Stimulated activated CD8-positive, alpha-beta memory T cell treated with anti-CD3 and anti-CD28 coated beads, Interleukin-15, amount 100 ng/mL, for 1 hour (primary cell): ENCODE data around the gene CYB5R3.
"Not testable (repeated sequence)": the region's sequence is repeated elsewhere in the genome, so short reads cannot be mapped to it uniquely, and the experiment has no call there.

ENCODE experiments used
- DNase-seq: peaks from one replicate; pipeline ENCODE4 v3.0.0-alpha.2; 2020; ENCODE audit warnings: low read depth

Gene CYB5R3

GRCh38 chr22:42678894-42679293 lies 29.7 kb upstream of the CYB5R3 start:
- DNase-seq = no peak

DNA sequence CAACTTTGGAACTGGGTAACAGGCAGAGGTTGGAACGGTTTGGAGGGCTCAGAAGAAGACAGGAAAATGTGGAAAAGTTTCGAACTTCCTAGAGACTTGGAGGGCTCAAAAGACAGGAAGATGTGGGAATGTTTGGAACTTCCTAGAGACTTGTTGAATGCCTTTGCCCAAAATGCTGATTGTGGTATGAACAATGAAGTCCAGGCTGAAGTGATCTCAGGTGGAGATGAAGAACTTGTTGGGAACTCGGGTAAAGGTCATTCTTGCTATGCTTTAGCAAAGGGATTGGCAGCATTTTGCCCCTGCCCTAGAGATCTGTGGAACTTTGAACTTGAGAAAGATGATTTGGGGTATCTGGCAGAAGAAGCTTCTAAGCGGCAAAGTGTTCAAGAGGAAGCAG lies 28.7 kb upstream of the CYB5R3 start:
- not testable (repeated sequence) for DNase-seq

GRCh38 chr22:42676059-42676607 lies 26.9 kb upstream of the CYB5R3 start:
- DNase-seq = no peak

DNA sequence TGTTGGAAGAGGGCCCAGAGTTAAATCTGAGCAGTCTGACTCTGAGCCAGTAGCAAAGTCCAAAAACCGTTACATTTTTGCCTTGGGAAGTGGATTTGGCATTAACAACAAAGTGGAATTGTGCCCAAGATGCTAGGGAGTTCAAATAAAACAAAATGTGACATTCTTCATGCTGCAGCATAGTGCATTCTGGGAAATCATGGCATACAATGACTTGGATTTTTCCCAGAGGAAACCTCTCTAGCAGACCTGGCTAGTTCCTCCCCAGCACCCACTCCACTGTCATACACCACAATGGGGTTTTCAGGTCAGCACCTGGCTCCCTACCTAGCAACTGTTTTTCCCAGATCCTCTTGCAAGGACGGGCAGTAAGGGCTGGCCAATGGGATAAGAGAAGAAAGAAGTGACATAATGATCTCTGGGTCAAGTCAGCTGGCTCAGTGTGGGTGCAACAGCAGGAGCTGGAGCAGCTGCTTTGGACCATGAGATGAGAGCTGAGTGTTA lies 24.8 kb upstream of the CYB5R3 start:
- no peak for DNase-seq

DNA sequence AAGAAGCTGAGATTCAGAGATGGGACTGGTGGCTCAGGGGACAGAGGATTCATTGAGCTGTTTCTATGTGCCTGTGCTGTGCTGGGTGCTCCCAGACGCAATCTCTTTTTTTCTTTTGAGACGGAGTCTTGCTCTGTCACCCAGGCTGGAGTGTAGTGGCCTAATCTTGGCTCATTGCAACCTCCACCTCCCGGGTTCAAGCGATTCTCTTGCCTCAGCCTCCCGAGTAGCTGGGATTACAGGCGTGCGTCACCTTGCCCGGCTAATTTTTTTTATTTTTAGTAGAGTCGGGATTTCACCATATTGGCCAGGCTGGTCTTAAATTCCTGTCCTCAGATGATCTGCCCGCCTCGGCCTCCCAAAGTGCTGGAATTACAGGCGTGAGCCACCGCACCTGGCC lies 23.9 kb upstream of the CYB5R3 start:
- DNase-seq = not testable (repeated sequence)

- no peak for DNase-seq
These were observed 21.9 kb upstream of the CYB5R3 start for GRCh38 chr22:42670921-42671709.

GRCh38 chr22:42670046-42670445 lies 20.9 kb upstream of the CYB5R3 start:
- no peak for DNase-seq

DNA sequence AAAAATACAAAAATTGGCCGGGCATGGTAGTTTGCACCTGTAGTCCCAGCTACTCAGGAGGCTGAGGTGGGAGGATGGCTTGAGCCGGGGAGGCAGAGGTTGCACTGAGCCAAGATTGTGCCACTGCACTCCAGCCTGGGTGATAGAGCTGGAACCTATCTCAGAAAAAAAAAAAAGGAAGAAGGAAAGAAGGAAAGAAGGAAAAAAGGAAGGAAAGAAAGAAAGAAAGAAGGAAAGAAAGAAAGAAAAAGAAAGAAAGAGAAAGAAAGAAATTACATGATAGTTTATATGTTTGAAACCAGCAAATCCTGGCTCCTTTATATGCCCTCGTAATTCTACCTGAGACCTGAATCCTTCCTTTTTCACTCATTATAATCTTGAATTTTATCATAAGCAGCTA lies 17.2 kb upstream of the CYB5R3 start:
- not testable (repeated sequence) for DNase-seq

DNA sequence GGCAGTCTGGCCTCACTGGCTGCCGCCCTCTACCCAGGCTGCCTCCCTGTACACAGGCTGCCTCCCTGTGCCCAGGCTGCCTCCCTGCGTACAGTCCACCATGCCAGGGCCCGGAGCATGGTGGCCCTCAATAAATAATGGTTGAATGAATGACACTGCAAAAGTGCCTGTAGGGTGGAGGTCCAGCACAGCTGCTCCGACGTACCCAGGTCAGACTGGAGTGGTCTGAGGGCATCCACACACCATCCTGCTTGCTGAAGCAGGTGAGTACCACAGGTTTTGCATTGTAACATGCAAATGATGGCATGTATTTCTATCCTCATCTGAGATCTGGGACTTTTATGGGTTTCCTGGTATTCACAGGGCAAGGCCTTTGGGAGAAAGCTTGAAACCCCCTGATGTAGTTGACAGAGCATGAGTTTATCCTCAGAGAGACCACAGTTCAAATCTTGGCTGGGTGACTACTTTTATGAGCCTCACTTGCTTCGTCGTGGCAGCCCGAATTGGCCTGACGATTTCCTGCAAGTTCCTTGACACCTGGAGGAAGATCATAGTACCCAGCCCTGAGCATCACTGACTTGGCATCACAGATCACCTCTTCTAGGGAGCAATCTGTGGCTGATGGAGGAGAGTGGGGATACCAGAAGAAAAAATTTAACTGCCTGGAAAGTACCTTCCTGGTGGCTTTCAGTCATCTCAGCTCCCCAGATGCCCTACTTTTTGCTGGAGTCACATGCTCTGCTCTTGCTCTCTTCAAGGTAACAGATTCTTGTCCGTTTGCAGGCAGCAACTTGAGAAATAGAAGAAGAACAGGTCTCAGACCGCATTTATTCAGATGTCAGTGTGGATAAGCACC lies 16.0 kb upstream of the CYB5R3 start:
- DNase-seq = no peak

DNA sequence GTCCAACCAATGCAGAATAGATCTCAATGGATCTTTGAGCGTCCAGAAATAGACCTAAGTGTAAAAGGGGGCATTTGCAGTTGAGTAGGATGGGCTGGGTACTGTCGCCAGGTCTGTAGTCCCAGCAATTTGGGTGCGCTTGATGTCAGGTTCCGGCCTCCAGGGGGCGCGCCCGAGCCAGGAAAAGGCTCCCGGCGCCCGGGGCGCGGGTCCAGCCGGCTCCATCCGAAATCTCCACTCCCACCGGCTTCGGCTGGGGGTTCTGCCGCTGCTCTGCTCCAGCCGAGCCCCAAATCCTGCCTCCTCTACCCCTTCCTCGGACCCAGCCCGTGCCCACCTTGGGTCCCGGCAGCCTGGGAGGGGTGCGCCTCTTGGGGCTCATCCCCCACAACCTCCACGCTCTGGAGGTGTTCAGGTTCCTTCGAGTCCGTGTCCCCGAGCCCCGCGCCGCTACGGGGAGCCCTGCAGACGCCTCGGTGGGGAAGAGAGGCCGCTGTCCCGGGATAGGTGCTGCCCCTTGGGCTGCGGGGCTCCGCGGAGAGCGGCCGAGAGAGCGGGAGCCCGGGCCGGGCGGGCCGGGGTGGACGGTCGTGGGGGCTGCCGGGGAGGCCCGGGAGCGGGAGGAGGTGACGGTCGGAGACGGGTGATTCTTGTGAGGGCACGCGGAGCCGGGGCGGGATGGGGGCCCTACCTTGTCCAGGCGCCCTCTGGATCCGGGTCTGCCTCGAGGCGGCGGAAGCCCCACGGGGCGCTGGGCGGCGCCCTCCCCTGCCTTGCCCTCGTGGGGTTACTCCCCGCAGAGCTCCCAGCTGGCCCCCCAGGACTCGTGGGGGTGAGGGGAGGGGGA lies 13.0 kb upstream of the CYB5R3 start:
- DNase-seq = peak; percentile 66

- no peak for DNase-seq
These were observed 7.4 kb upstream of the CYB5R3 start for GRCh38 chr22:42656578-42656977.

DNA sequence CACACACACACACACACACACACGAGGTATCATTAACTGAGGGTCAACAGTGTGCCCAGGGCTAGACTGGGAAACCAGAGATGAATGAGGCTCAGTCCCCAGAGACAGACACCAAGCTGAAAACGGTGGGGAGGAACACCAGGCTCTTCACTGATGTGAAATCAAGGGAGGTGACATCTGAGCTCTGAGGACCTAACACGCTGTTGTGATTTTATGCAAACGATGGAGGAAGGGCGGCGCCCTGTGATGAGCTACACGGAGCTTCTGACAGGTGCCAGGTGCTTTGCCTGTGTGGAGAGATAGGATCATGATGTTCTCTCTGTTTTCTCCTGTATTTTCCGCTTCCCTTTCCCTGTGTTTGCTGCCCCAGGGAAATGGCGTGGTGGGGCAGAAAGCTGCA lies 6.5 kb upstream of the CYB5R3 start:
- DNase-seq = no peak

- no peak for DNase-seq
These were observed 5.4 kb upstream of the CYB5R3 start for GRCh38 chr22:42654436-42655073.

DNA sequence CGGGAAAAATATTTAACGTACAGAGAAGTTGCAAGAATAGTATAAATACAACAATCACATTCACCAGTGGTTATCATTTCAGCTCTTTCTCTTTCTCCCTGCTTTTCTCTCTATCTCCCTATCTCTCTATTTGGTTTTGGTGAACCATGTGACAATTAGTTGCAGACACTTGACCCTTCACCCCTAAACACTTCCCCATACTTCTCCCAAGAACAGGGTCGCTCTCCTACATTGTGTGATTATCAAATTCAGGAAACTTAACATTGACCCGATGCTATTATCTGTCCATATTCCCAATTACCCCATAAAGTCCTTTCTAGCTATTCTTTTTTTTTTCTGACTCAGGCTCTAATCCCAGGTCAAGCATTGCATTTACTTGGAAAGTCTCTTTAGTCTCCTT lies 4.8 kb upstream of the CYB5R3 start:
- DNase-seq = no peak

DNA sequence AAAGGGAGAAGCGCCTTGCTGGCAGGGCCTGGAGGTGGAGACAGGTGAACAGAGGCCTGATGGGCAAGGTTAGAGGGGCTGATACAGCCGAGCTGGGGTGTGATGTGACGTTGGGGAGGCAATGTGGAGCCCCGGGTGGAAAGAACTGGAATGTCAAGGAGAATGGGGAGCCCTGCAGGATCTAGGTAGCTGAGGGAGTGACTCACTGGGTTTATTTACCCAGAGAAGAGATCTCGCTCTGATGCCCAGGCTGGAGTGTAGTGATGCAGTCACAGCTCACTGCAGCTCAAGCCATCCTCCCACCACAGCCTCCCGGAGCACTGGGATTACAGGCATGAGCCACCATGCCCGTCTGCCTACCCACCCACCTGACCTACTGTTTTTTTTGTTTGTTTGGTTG lies 1.9 kb upstream of the CYB5R3 start:
- DNase-seq = no peak

DNA sequence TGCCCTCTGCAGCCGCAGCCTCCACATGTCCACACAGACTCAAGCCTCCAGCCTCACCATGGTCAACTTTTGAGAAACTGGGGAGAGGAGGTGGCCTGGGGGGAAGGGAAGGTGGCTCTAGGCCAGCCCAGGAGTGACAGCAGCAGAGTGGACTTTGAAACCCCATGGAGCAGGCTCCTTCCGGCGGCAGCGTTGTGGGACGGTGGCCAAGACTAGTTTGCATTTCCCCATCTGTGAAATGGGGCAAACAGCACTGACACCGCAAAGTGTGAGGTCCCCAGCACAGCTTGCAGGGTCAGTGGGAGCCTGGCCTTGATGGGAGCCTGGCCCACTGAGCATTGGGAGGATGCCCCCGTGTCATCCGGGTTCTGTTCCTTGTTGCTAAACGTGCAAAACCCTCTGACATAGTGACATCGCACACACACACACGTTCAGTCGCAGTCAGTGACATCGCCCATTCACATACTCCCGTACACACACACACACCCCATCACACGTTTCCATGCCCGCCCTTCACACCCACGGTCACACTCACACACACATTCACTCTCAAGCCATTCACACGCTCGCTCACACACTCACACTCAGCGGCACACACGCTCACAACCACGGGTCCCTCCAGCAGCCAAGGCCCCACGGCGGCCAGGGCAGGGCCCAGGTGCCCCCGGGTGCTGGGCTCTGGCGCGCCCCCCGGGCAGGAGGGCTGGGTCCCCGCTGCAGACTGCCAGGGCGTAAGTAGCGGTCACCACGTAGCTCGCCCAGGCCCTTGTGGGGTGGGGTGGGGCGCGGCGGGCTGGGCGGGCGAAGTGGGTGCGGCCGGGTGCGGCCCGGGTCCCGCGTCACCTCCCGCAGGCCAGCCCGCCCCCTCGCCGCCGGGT lies 585 bp downstream of the CYB5R3 start:
- DNase-seq = peak; percentile 2

GRCh38 chr22:42648017-42648367 lies 1.2 kb downstream of the CYB5R3 start:
- no peak for DNase-seq

- no peak for DNase-seq
These were observed 2.3 kb downstream of the CYB5R3 start for GRCh38 chr22:42646569-42647525.

DNA sequence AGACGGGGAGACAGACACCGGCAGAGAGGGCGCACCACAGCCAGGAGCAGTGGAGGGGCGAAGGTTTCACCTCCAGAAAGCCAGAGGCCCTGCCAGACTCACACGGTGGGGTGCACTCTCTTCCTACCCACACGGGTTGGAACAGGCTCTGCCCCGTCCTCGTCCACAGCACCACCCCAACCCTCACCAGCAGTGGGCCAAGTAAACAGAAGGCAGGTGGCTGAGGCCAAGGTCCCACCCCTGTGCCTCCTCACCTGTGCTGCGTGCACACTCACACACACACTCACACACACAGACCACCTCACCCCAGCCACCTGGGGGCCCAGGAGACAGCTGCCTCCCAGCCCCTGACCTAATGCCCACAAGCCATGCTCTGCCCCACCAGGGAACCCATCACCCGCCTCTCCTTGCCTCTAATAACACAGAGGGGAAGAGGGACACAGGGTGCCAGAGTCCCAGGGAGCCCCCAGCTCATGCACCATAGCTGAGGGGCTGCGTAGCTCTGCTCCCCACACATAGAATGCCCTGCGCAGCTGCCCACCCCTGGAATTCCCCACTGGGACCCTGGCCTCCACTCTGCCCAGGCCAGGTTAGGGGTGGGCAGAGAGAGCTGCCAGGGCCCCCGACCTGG lies 3.1 kb downstream of the CYB5R3 start:
- no peak for DNase-seq
